ENCODE measurements around the gene USH2A. TPM values are rescaled to one million over a fixed set of nuclear protein-coding genes. Genes with fewer than 3 reads are reported as not detected.

USH2A gene
- total RNA-seq, 2 donors from 2014 or later: 0.62 to 3.1 TPM

- Mint-ChIP-seq H3K4me3 (no peak overlapping the region), H3K36me3 (ENCODE audit: low read depth) (no peaks in the 10 kb centered on the region), H3K4me1 (peaks cover 5% of the 10 kb centered on the region), H3K27ac (no peak overlapping the region), H3K27me3 (ENCODE audit: insufficient read depth) (no peaks in the 10 kb centered on the region), H3K9me3 (no peaks in the 10 kb centered on the region)
- H3K4me1 ChIP-seq (ENCODE audit: control insufficient read depth, insufficient read depth, low read length): no peaks in the 10 kb centered on the region
- H3K9ac ChIP-seq (ENCODE audit: extremely low read depth, low read length, poor library complexity, severe bottlenecking): no peak overlapping the region
- no peaks in the 10 kb centered on the region for H3K9me3 ChIP-seq (ENCODE audit: control insufficient read depth, low read length)
- no peaks in the 10 kb centered on the region for H3K27me3 ChIP-seq (ENCODE audit: control insufficient read depth, insufficient read depth, low read length, poor library complexity, severe bottlenecking)
- WGBS, 2 experiments (ENCODE audit: insufficient coverage in 1 of 2, insufficient read length in 1 of 2): 85 to 92% methylated on average over 3 to 4 of the region's 4 CpGs
- no peak for TF ChIP-seq CTCF (conservative IDR thresholded peaks at IDR 0.05)
- no peak for DNase-seq
- no peaks in the 10 kb centered on the region for H3K36me3 ChIP-seq (ENCODE audit: control insufficient read depth, insufficient read depth, low read length)
- no peak overlapping the region for H3K4me3 ChIP-seq (ENCODE audit: low read length)
- H3K27ac ChIP-seq (ENCODE audit: low read depth, low read length): no peak overlapping the region
Observed at GRCh38 chr1:215657047-215657446, 766.2 kb downstream of the USH2A start.

- Histone ChIP-seq H3K9ac (ENCODE audit: extremely low read depth, low read length, poor library complexity, severe bottlenecking) (no peak overlapping the region), H3K9me3 (ENCODE audit: control insufficient read depth, low read length) (no peaks in the 10 kb centered on the region), H3K4me1 (ENCODE audit: control insufficient read depth, insufficient read depth, low read length) (no peaks in the 10 kb centered on the region), H3K27ac (ENCODE audit: low read depth, low read length) (no peak overlapping the region), H3K36me3 (ENCODE audit: control insufficient read depth, insufficient read depth, low read length) (no peaks in the 10 kb centered on the region), H3K27me3 (ENCODE audit: control insufficient read depth, insufficient read depth, low read length, poor library complexity, severe bottlenecking) (no peaks in the 10 kb centered on the region), H3K4me3 (ENCODE audit: low read length) (no peak overlapping the region)
- DNase-seq: no peak
- Mint-ChIP-seq H3K27ac (no peak overlapping the region), H3K9me3 (no peaks in the 10 kb centered on the region), H3K4me1 (peaks cover 18% of the 10 kb centered on the region), H3K4me3 (no peak overlapping the region), H3K36me3 (ENCODE audit: low read depth) (no peaks in the 10 kb centered on the region), H3K27me3 (ENCODE audit: insufficient read depth) (no peaks in the 10 kb centered on the region)
- no peak for TF ChIP-seq CTCF (conservative IDR thresholded peaks at IDR 0.05)
- WGBS, 2 experiments (ENCODE audit: insufficient coverage in 1 of 2, insufficient read length in 1 of 2): 90 to 100% methylated on average over 1 of the region's 1 CpG
Observed at GRCh38 chr1:215652371-215652770, 770.9 kb downstream of the USH2A start.

GRCh38 chr1:215651867-215652266 is 771.4 kb downstream of the USH2A start:
- Mint-ChIP-seq H3K4me3 (no peak overlapping the region), H3K27me3 (ENCODE audit: insufficient read depth) (no peaks in the 10 kb centered on the region), H3K9me3 (no peaks in the 10 kb centered on the region), H3K4me1 (peaks cover 20% of the 10 kb centered on the region), H3K36me3 (ENCODE audit: low read depth) (no peaks in the 10 kb centered on the region), H3K27ac (no peak overlapping the region)
- Histone ChIP-seq H3K36me3 (ENCODE audit: control insufficient read depth, insufficient read depth, low read length) (no peaks in the 10 kb centered on the region), H3K27ac (ENCODE audit: low read depth, low read length) (no peak overlapping the region), H3K27me3 (ENCODE audit: control insufficient read depth, insufficient read depth, low read length, poor library complexity, severe bottlenecking) (no peaks in the 10 kb centered on the region), H3K9me3 (ENCODE audit: control insufficient read depth, low read length) (no peaks in the 10 kb centered on the region), H3K9ac (ENCODE audit: extremely low read depth, low read length, poor library complexity, severe bottlenecking) (no peak overlapping the region), H3K4me3 (ENCODE audit: low read length) (no peak overlapping the region), H3K4me1 (ENCODE audit: control insufficient read depth, insufficient read depth, low read length) (no peaks in the 10 kb centered on the region)
- no peak for DNase-seq
- no peak for TF ChIP-seq CTCF (conservative IDR thresholded peaks at IDR 0.05)
- 38 to 51% methylated on average over 2 to 3 of the region's 3 CpGs for WGBS, 2 experiments (ENCODE audit: insufficient coverage in 1 of 2, insufficient read length in 1 of 2)

Data from endodermal cell (in vitro differentiated cells).